Measurements from ENCODE around the gene ZC3HAV1.
"Not testable (repeated sequence)": the region's sequence is repeated elsewhere in the genome, so short reads cannot be mapped to it uniquely, and the experiment has no call there.

ZC3HAV1 gene

DNA sequence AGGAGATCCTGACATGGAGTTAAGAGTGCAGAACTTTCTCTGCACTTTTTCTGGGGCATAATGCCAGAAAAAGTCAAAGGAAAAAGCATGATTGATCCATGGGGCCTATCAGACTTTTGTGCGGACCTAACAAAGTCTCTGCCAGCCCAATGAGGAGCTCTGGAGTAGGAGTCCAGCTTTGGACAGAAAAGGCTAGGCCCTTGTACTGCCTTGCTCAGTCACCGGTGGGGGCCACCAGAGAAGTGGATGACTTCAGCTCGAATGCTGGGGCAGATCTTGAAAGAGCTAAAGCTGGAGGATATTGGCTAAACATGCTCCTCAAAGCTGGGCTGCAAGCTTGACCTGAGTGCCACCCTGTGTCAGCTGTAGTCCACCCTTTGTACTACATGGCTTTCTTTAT, 2.8 kb upstream of the ZC3HAV1 start:
- DNase-seq, result no peak

DNA sequence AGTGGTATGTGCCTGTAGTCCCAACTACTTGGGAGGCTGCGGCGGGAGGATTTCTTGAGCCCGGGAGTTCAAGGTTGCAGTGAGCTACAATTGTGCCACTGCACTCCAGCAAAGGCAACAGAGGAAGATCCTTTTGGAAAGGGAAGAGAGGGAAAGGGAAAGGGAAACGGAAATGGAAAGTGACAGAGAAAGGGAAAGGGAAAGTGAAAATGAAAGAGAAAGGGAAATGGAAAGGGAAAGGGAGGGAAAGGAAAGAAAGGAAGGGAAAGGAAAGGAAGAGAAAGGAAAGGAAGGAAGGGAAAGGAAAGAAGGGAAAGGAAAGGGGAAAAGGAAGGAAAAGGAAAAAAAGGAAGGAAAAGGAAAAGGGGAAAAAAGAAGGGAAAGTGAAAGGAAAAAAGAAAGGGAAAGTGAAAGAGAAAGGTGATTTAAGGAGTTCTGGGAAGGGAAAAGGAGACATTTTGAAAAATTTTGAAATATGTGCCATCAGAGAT, 2.3 kb upstream of the ZC3HAV1 start:
- no peak for DNase-seq

DNA sequence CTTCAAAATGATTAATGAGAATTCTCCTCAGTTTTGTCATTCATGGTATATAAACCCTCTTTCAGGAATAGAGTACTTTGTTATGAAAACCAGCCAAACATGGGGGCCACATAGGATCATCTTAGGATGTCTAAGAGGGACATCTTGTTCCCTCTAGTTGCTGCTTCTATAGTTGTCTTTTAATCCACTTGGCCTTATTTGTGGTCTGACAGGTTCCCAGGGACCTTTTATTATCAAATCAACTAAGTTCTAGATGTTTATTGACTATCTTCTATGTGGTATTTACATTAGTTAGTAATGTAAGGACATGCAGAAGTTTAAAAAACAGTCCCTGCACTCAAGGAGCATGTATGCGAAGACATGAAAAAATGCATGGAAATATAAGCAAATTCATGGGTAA, 1.6 kb upstream of the ZC3HAV1 start:
- no peak for DNase-seq

DNA sequence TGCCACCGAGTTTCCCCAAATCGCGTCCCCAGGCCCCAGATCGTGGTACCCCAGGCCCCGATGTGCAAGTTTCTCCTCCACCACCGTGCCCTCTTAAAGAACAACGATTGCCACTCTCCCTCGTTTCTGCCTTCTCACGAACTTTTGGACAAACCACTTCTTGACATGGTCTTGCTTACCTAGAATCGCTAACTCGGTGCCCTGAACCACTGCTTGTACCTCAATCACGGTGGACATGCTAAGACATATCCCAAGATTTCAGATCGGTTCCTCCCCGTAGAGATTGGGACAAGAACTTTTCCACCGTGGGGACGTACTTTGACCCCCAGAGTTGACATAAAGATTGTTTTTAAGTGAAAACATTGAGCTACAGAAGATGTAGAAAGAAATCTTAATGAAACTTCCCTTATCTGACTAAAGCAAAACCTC, 477 bp upstream of the ZC3HAV1 start:
- DNase-seq, result no peak

DNA sequence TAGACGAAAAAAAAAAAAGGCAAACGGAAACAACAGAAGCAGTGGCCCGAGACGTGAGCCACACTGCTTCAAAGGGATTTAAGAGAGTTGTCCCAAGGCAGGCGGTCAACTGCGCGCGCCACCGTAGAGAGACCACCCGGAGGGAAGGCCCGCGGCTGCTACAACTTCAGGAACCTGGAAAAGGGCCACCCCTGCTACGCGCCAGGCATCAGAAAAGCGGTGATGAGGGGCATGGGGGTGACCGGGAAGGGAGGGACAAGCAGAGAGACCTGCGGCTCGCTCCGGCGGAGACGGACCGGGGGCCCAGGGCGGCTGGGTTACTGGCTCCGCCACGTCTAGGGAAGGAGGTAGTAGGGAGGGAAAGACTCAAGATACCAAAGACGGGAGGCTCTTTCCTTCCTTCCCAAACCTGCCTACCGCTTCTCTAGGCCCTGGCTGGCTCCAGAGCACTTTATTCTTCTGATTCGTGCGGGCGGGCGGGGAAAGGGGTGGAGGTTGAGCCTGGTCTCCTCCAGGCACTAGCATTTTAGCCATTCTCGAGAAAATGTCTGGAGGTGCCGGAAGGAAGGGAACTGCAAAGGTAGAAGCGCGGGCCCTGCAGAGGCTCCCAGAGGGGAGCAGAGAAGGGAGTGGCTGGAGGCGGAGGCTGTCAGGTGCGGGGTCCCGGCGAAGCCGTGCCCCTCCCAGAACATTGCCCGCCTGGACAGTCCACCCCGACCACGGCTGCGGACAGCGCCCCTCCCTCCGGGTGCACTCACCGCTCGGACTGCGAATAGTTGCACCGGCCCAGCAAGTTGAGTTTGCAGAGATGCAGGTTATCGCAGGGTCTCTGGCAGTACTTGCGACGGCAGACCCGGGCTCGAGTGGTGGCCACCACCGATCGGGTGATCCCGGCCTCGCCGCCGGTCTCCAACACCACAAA, 993 bp downstream of the ZC3HAV1 start:
- peak; percentile 51 for DNase-seq

DNA sequence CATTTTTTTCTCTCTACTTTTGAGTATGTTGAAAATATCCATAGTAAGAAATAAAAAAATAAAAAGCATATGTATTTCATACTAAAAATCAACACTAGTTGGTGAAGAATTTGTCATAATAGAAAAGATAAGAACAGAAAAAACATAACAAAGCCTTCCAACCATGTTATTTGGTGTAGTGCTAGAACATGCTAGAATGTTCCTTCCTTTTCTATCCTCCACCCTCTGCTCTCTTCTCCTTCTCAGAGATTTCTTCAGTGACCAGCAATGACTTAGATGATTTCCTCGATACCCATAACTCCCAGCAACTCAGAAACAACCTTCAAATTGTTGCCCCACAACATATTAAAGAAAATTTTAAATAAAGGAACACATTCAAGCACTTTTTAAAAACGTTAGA, 2.6 kb downstream of the ZC3HAV1 start:
- DNase-seq, result no peak

DNA sequence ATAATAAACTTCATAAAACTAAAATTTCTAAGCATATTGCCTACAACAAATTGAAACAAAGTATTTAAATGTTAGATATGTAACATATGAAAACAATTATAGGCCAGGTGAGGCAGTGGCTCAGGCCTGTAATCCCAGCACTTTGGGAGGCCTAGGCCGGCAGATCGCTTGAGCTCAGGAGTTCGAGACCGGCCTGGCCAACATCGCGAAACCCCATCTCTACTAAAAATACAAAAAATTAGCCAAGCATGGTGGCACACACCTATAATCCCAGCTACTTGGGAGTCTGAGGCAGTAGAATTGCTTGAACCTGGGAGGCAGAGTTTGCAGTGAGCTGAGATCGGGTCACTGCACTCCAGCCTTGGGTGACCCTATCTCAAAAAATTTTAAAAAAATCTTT, 3.3 kb downstream of the ZC3HAV1 start:
- DNase-seq, result not testable (repeated sequence)

DNA sequence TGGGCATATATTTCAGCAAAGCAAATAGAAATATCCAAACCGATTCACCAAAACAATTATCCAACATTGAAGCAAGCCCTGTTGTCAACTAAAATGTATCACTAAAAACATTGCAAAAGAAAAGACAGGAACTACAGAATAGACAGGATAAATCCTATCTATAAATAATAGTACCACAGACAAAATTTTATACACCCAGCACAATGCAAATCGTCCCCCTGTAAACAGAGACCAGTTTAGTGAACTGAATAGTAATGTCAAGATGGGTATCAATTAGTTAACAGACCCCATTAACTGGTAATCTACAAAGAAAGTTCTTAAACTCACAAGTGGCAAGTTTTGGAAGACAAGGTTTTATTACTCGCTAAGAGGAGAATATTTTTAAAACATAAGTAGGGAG, 4.0 kb downstream of the ZC3HAV1 start:
- no peak for DNase-seq

DNA sequence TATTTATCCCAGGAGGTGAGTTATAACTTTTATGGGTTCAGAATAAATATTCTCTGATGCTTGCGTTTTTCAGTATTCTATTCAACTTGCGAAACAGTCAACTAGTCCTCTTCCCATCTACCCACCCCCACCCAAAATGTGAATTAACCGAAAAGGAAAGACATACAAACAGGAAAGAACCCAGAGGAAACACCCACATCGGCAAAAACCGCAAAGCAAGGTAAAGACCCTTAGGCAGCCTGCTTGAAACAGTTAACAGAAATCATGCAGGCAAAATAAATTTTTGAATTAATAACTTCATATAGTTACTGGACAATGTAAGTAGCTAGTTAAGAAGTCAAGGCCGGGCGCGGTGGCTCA, 5.4 kb downstream of the ZC3HAV1 start:
- no peak for DNase-seq

DNA sequence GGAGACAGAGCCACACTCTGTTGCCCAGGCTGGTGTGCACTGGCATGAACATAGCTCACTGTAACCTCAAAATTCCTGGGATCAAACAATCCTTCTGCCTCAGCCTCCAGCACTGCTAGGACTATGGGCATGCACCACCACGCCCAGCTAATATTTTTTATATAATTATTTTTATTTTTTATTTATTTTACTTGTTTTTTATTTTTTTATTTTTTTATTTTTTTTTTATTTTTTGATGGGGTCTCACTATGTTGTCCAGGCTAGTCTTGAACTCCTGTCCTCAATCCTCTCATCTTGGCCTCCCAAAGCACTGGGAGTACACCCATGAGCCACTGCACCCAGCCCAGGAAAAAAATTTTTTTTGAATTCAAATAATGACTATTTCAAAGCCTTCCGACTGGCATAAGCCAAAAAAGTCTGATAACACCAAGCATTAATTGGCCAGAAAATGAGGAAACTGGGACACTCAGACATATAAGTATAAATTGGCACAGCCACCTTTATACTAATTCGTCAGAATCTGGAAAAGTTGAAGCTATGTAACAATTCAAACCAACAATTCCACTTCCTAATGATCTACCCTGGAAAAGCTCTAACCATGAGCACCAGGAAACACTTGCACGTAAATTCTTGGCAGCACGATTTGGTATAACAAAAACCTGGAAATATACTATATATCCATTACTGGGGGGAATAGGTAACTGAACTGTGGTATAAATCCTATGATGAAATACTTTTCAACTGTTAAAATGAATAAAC, 6.3 kb downstream of the ZC3HAV1 start:
- DNase-seq, result no peak

DNA sequence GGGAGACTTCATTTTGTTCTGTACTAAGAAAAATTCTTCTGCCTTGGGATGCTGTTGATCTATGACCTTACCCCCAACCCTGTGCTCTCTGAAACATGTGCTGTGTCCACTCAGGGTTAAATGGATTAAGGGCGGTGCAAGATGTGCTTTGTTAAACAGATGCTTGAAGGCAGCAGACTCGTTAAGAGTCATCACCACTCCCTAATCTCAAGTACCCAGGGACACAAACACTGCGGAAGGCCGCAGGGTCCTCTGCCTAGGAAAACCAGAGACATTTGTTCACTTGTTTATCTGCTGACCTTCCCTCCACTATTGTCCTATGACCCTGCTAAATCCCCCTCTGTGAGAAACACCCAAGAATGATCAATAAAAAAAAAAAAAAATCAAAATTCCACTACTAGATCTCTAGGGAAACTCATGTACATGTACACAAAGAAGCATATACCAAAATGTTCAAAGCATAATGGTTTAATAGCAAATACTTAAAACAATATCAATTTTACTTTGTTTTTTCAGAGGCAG, 7.8 kb downstream of the ZC3HAV1 start:
- DNase-seq, result not testable (repeated sequence)

DNA sequence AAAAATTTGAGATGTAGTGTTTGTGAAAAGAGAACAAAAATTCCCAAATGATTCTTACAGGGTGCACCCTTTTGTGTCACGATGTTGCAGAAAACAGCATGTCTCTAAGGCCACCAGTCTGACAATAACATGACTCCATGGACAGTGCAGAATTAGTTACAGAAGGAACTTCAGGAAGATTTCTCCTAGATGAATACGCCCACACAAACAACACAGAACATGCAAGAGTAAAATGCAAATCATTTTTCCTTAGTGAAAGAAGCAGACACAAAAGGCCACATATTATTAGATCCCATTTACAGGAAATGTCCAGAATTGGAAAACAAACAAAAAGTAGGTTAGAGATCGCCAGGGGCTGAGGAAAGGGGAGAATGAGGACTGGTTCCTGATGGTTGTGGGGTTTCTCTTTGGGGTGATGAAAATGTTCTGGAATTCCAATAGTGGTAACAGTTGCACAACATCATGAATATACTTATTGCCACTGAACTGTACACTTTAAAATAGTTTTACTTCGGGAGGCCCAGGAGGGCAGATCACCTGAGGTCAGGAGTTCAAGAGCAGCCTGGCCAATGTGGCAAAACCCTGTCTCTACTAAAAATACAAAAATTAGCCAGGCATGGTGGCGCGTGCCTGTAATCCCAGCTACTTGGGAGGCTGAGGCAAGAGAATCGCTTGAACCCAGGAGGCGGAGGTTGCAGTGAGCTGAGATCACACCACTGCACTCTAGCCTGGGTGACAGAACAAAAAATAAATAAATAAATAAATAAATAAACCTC, 10.2 kb downstream of the ZC3HAV1 start:
- DNase-seq, result no peak

DNA sequence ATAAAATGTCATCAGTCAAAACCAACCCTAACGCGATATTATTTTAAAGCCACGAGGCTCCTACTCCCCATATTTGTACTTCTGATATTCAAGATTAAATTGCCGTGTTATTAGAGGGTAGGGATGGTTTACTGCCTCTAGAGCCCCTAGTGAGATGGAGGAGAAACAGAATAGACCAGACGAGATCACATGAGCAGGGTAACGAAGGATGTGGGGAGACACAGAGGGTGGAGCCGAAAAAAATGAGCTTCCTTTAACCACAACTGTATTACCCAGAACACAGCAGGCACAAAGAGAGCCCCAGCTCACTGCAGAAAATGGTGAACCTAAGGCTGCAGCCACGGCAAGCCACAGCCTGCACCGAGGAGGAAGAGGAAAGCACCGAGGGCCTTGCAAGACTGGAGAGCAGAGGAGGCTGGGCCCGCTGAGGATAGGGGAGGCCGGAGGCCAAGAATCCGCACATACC, 14.3 kb downstream of the ZC3HAV1 start:
- no peak for DNase-seq

DNA sequence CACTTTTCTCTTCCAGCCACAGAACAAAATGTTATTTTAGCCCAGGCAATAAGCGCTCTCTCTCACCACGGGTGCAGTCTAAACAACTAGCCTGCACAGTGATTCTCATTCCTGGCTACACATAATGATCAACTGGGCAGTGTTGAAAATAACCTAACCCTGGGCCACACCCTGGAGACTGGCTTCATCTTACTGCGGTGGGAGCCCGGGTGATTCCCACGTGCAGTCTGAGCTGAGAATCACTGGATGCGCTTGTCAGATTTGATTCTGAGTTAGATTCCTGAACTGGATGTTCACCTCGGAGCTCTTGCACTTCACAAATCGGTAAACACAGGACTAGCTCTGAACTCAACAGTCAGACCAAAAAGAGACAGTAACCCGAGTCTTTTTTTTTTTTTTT, 14.9 kb downstream of the ZC3HAV1 start:
- DNase-seq, result no peak

DNA sequence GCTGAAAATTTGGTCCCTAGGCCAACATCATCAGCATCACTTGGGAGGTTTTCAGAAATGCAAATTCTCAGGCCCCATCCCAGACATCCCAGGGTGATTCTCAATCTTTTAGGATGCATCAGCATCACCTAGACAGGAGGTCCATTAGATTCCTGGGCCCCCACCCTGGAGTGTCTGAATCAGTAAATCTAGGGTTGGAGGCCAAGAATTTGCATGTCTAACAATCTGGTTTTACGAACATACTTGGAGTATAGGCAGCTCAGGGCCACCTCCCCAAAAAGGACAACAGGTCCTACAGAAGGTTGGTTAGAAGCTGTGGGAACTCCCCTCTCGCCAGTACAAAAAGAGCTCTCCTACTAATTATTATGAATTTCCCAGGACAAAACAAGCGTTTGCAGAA, 15.5 kb downstream of the ZC3HAV1 start:
- DNase-seq, result no peak

DNA sequence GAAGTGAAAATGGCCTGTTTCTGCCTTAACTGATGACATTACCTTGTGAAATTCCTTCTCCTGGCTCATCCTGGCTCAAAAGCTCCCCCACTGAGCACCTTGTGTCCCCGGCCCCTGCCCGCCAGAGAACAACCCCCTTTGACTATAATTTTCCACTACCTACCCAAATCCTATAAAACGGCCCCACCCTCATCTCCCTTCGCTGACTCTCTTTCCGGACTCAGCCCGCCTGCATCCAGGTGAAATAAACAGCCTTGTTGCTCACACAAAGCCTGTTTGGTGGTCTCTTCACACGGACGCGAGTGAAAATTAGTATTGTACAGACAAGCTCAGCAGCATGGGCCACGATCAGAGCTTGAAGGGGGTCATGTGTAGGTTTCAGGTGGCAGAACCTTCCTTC, 16.0 kb downstream of the ZC3HAV1 start:
- not testable (repeated sequence) for DNase-seq

DNA sequence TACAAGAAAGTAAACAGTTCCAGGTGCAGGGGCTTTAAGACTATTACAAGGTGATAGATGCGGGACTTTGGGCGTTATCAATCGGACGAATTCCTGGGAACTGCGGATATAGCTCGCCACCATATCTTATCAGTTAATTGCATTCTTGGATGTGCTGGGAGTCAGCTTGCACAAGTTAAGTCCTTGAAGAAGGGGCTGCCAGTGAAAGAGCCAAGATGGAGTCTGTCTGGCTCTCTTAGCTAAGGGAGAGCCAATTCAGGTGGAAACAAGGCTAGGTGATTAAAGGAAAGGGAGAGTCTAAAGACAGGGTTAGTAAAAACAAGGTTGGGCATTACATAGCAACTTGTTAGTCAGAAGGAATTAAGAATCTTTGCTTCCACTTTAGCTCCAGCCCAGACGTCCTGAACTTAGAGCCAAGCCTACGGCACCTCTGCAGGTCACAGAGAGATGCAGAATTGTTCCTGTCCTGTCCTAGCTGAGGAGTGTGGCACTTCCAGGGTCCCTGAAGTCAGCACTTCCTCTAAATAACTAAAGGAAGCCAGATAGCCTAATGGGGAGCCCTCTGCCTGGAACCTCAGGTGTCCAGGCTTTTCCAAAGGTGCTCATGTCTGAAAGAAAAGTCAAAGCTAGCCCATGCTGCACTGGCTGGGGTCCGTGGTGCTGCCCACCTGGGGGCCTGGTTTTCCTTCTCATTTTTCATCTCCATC, 17.3 kb downstream of the ZC3HAV1 start:
- DNase-seq, result no peak

DNA sequence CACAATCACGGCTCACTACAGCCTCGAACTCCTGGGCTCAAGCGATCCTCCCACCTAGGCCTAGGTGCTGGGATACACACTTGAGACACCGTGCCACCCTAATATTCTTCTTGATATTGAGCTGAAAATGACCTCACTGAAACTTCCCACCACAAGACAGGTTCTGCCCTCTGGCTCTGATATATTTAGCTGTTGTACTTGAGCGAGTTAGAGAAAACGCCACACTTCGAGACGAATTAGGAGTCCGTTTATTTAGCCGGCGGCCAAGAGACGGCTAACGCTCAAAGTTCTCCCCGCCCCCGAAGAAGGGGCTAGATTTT, 17.9 kb downstream of the ZC3HAV1 start:
- no peak for DNase-seq

DNA sequence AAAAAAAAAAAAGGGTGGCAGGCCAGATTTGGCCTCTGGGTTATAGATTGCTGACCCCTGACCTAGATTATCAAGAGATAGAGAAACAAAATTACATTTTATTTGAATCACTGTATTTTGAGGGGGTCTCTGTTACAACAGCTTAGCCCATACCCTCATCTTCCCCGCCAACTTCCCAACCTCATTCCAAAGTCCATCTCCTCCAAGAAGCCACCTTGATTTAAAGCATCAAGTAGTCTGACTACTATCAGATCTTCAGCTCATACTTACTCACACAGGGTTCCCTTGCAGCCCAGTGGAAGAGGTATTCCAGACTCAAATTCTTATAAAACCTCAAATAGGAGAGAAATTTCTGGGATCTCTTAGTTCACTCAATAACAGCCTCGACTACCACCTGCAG, 20.4 kb downstream of the ZC3HAV1 start:
- no peak for DNase-seq

DNA sequence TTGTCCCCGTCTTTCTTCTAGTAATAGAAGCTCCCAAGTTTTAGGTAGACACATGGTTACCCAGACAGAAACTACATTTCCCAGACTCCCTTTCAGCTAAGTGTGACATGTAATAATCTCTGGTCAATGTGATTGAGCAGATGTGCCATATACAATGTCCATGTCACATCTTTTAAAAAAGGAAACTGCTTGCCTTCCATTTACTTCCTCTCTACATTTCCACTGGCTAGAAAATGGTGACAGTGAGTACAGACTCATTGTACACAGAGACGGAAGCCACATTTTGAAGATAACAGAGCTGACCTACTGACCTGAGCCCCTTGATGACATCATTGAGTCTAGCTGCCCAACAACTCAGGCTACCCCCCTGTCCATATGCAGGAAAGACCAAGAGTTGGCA, 21.3 kb downstream of the ZC3HAV1 start:
- DNase-seq, result no peak

DNA sequence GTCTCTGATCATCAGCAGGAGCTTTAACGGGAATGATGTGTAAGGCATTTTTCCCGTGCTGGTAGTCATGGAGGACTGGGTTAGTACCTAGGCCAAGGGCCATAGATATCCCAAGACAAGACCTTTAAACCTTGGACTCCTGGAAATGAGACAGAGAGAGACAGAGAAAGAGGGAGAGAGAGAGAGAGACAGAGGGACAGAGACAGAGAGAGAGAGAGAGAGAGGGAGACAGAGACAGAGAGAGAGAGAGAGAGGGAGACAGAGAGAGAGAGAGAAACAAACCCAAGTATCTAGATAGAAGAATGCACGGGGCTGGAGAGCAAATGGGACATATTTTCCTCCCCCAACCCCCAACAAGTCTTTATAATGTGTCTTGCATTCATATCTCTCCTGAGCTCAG, 22.3 kb downstream of the ZC3HAV1 start:
- DNase-seq, result no peak

DNA sequence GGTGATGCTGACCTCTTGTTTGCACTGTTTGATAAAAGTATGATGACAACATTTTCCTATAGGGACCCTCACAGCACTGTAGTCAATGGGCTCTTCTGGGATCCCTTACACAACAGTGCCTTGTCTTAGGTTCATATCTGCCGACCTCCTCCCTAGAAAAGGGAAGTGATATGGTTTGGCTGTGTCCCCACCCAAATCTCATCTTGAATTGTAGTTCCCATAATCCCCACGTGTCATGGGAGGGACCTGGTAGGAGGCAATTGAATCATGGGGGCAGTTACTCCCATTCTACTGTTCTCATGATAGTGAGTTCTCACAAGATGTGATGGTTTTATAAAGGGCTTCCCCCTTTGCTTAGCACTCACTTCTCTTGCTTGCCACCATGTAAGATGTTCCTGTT, 23.1 kb downstream of the ZC3HAV1 start:
- DNase-seq, result no peak

DNA sequence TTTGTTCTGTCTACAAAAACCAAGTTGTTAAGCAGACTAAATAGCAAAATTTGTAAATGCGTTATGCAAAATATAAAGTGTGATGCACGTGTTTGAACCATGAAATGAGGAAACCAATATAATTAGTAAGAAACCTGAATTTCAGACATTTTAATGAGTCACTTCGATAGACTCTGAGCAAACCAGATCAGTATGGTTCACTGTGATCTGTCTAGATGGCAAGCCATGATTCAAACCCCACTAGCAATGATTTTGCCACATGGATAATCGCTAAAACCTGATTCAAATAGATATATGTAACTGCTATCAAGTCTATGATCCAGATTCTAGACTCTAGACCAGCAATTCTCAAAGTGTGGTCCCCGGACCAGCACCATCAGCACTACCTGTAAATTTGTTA, 24.8 kb downstream of the ZC3HAV1 start:
- DNase-seq, result no peak
